Neural progenitor cell (in vitro differentiated cells): Measurements from ENCODE around the gene NRG2.

Experiments
- EZH2 ChIP-seq: fragments of 200-600 bp; sonication (generic); IDR thresholded peaks from 2 replicates; pipeline ENCODE4 v1.6.1; 2017; ENCODE audit warnings: antibody characterized with exemption, mild to moderate bottlenecking, moderate library complexity
- EZH2phosphoT487 ChIP-seq: fragments of 200-600 bp; sonication (generic); IDR thresholded peaks from 2 replicates; pipeline ENCODE4 v1.6.1; 2017; ENCODE audit warnings: antibody characterized with exemption
- TF ChIP-seq, protein P1 (sequence below): fragments of 200-600 bp; sonication (generic); IDR thresholded peaks from 2 replicates; pipeline ENCODE4 v1.5.1; 2017; ENCODE audit warnings: antibody characterized with exemption, mild to moderate bottlenecking

DNA sequence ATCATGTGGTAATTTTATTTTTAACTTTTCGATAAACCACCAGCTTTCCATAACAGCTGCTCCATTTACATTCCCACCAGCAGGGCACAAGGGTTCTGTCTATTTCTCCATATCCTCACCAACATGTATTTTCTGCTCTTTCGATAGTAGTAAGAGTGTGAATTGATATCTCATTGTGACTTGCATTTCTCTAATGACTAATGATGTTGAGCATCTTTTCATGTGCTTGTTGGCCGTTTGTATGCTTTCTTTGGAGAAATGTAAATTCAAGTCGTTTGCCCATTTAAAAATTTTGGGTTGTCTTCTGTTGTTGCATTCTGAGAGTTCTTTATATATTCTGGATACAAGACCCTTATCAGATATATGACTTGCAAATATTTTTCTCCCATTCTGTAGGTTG lies 201.6 kb downstream of the NRG2 start:
- TF ChIP-seq, protein P1, sequence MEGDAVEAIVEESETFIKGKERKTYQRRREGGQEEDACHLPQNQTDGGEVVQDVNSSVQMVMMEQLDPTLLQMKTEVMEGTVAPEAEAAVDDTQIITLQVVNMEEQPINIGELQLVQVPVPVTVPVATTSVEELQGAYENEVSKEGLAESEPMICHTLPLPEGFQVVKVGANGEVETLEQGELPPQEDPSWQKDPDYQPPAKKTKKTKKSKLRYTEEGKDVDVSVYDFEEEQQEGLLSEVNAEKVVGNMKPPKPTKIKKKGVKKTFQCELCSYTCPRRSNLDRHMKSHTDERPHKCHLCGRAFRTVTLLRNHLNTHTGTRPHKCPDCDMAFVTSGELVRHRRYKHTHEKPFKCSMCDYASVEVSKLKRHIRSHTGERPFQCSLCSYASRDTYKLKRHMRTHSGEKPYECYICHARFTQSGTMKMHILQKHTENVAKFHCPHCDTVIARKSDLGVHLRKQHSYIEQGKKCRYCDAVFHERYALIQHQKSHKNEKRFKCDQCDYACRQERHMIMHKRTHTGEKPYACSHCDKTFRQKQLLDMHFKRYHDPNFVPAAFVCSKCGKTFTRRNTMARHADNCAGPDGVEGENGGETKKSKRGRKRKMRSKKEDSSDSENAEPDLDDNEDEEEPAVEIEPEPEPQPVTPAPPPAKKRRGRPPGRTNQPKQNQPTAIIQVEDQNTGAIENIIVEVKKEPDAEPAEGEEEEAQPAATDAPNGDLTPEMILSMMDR: no peak
- TF ChIP-seq EZH2 (no peak), EZH2phosphoT487 (no peak)
